A673 (cell line): ENCODE measurements around the gene ROM1. TPM values are rescaled to one million over a fixed set of nuclear protein-coding genes. Genes with fewer than 3 reads are reported as not detected.

Experiments
- BruUV-seq: library from RNA; stranded (reverse); fragments of 400-500 nt; replicated peaks from 2 replicates; lab custom pipeline; 2021; lab: Mats Ljungman, UMichigan
- CTCF ChIA-PET: fragments of 300-600 bp; sonication (Branson Sonifier 250); formaldehyde crosslinking; loops from one replicate; lab custom pipeline; 2022; ENCODE audit warnings: antibody characterized with exemption; lab: Charles Lee
- POLR2A ChIA-PET: fragments of 300-600 bp; sonication (Branson Sonifier 250); formaldehyde crosslinking; loops from one replicate; lab custom pipeline; 2022; ENCODE audit warnings: antibody characterized with exemption; ENCODE audit not compliant: low non-redundant PET; lab: Charles Lee
- DNase-seq: peaks from one replicate; pipeline ENCODE4 v3.0.0-alpha.2; 2015; ENCODE audit warnings: low spot score
- H3K27ac ChIP-seq: fragments of 200-600 bp; sonication (generic); 2 replicates; pipeline ENCODE4 v1.5.1; 2016; ENCODE audit warnings: mixed run types, low read depth, mild to moderate bottlenecking, mixed read lengths, antibody characterized with exemption, low read length; ENCODE audit not compliant: poor library complexity, severe bottlenecking
- H3K27me3 ChIP-seq: fragments of 200-600 bp; sonication (generic); replicated peaks from 2 replicates; pipeline ENCODE4 v1.6.1; 2017; ENCODE audit warnings: mixed run types, low read depth, mild to moderate bottlenecking, mixed read lengths, antibody characterized with exemption, low read length; ENCODE audit not compliant: insufficient read depth, poor library complexity
- H3K36me3 ChIP-seq: fragments of 200-600 bp; sonication (generic); 2 replicates; pipeline ENCODE4 v1.6.1; 2016; ENCODE audit warnings: mixed run types, mild to moderate bottlenecking, mixed read lengths, antibody characterized with exemption, low read length; ENCODE audit not compliant: insufficient read depth, poor library complexity, severe bottlenecking
- H3K4me1 ChIP-seq: fragments of 200-600 bp; sonication (generic); 2 replicates; pipeline ENCODE4 v1.6.1; 2017; ENCODE audit warnings: mixed run types, mild to moderate bottlenecking, mixed read lengths, antibody characterized with exemption, low read length; ENCODE audit not compliant: insufficient read depth, poor library complexity, severe bottlenecking
- H3K4me3 ChIP-seq: fragments of 200-600 bp; sonication (generic); 2 replicates; pipeline ENCODE4 v1.5.1; 2016; ENCODE audit warnings: low read depth, mixed run types, mild to moderate bottlenecking, mixed read lengths, low read length; ENCODE audit not compliant: poor library complexity, severe bottlenecking
- H3K9me3 ChIP-seq: fragments of 200-600 bp; sonication (generic); 2 replicates; pipeline ENCODE4 v1.6.1; 2016; ENCODE audit warnings: mixed run types, low read depth, mild to moderate bottlenecking, mixed read lengths, antibody characterized with exemption, low read length; ENCODE audit not compliant: poor library complexity, severe bottlenecking
- CTCF ChIP-seq: fragments of 300-800, 200-600 bp; sonication (generic); conservative IDR thresholded peaks from 2 replicates; pipeline ENCODE4 v1.5.1; 2017; ENCODE audit warnings: low read depth, mild to moderate bottlenecking, antibody characterized with exemption, low read length, moderate library complexity, mixed read lengths
- EZH2 ChIP-seq: fragments of 200-600 bp; sonication (generic); IDR thresholded peaks from 2 replicates; pipeline ENCODE4 v1.6.1; 2017; ENCODE audit warnings: borderline replicate concordance, low read depth, mild to moderate bottlenecking, mixed read lengths, antibody characterized with exemption, low read length; ENCODE audit not compliant: poor library complexity, severe bottlenecking
- intact Hi-C: fragments of 100-400 bp; cut with micrococcal nuclease; formaldehyde crosslinking; loops from one replicate; pipeline ENCODE4 v1.10.0; 2022; ENCODE audit not compliant: unreplicated experiment
- total RNA-seq: library from RNA; stranded (reverse); gene quantifications from 2 replicates; pipeline ENCODE4 v1.2.3, GENCODE V29; 2021

The ROM1 gene
- total RNA-seq, 1 experiment from 2014 or later, result 1.1 TPM

GRCh38 chr11:62599069-62599696 is 13.9 kb upstream of the ROM1 start:
- peak; percentile 100 for DNase-seq
- CTCF ChIA-PET, result interaction anchor here (0.5 to 1.3 kb wide), 3 partner anchors 13 to 476 kb away, joined by 3 to 5 read pairs (median 4); partner anchors contain the start of gene INCENP
- Histone ChIP-seq H3K27me3 (no peaks in the 10 kb centered on the region), H3K9me3 (no peaks in the 10 kb centered on the region), H3K36me3 (peaks cover 55% of the 10 kb centered on the region), H3K4me3 (peak overlapping the region; percentile 95), H3K27ac (peak overlapping the region; percentile 97), H3K4me1 (peaks cover 21% of the 10 kb centered on the region)
- POLR2A ChIA-PET, result no interaction called here
- BruUV-seq, result no TSS peak
- TF ChIP-seq CTCF, result no peak
- no peak for TF ChIP-seq EZH2
- intact Hi-C loops, result loop anchor here (10.0 kb wide), 1 partner anchor 256 kb away; no protein-coding TSS in a partner anchor

- no peak for DNase-seq
- ChIA-PET CTCF (interaction anchor here (0.5 to 1.3 kb wide), 3 partner anchors 12 to 476 kb away, joined by 3 to 5 read pairs (median 4); partner anchors contain the start of gene INCENP), POLR2A (no interaction called here)
- peak overlapping the region; percentile 95 for H3K4me3 ChIP-seq
- no peaks in the 10 kb centered on the region for H3K27me3 ChIP-seq
- no peaks in the 10 kb centered on the region for H3K9me3 ChIP-seq
- intact Hi-C loops, result loop anchor here (10.0 kb wide), 1 partner anchor 255 kb away; no protein-coding TSS in a partner anchor
- peak overlapping the region; percentile 97 for H3K27ac ChIP-seq
- BruUV-seq, result TSS peak; percentile 41
- H3K36me3 ChIP-seq, result peaks cover 47% of the 10 kb centered on the region
- peaks cover 21% of the 10 kb centered on the region for H3K4me1 ChIP-seq
- TF ChIP-seq CTCF (no peak), EZH2 (no peak)
Observed at GRCh38 chr11:62599901-62600300, 13.2 kb upstream of the ROM1 start.

- no TSS peak for BruUV-seq
Observed at GRCh38 chr11:62600367-62601121, 12.5 kb upstream of the ROM1 start.

More at GRCh38 chr11:62600367-62601121, 12.5 kb upstream of the ROM1 start:
- POLR2A ChIA-PET, result no interaction called here
- H3K4me3 ChIP-seq, result peak overlapping the region; percentile 95
- peaks cover 21% of the 10 kb centered on the region for H3K4me1 ChIP-seq
- CTCF ChIA-PET, result no interaction called here
- no peak for DNase-seq
- H3K27me3 ChIP-seq, result no peaks in the 10 kb centered on the region
- intact Hi-C loops, result no loop called here
- H3K36me3 ChIP-seq, result peaks cover 41% of the 10 kb centered on the region
- H3K27ac ChIP-seq, result peak overlapping the region; percentile 97
- TF ChIP-seq CTCF (no peak), EZH2 (no peak)
- H3K9me3 ChIP-seq, result no peaks in the 10 kb centered on the region
